Measurements from ENCODE around the gene ZNG1A.
"Not testable (repeated sequence)": the region's sequence is repeated elsewhere in the genome, so short reads cannot be mapped to it uniquely, and the experiment has no call there.

GRCh38 chr9:108742-109495 lies 69.9 kb downstream of the ZNG1A start:
- TF ChIP-seq POLR2A (IDR thresholded peaks at IDR 0.05; ENCODE audit: low read length); GATA1 (IDR thresholded peaks at IDR 0.05; ENCODE audit: low read depth, low read length): not testable (repeated sequence)
